GM20000 (cell line): ENCODE data around the gene CLSTN2.

Experiments
- DNase-seq: peaks from one replicate; pipeline ENCODE4 v3.0.0; 2012; ENCODE audit warnings: low spot score
- TF ChIP-seq, protein P1 (sequence below): IDR thresholded peaks from 2 replicates; pipeline ENCODE4 v1.5.1; 2012; ENCODE audit warnings: mild to moderate bottlenecking, control low read depth; ENCODE audit errors: extremely low read depth, missing control alignments

The CLSTN2 gene

DNA sequence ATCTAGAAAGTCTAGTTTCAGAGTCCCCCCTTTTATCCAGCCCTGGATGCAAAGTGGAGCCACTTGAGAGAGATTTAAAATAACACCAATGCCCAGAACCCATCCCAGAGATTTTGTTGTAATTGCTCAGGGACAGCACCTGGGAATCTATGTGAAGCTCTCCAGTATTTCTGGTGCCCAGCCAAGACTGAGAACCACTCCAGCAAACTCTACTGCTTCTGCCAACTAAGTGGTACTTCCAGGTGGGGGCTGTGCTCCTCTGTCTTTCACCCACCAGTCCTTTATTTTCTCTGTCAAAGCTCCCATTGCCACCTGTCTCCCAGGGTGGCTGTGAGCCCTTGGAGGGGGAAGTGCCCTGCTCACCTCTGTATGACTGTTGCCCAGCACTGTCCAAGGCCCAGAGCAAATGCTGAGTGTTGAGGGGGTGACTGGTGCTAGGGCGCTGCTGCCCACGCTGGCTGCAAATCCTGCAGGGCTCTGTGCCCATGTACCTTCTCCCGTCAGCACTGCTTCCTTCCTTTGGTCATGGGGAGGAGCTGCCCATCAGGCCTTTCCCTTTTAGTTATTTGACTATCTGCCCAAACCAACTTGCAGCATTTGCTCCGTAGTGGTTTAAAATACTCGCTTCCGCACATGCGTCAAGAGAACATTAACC lies 9.4 kb downstream of the CLSTN2 start:
- TF ChIP-seq, protein P1, sequence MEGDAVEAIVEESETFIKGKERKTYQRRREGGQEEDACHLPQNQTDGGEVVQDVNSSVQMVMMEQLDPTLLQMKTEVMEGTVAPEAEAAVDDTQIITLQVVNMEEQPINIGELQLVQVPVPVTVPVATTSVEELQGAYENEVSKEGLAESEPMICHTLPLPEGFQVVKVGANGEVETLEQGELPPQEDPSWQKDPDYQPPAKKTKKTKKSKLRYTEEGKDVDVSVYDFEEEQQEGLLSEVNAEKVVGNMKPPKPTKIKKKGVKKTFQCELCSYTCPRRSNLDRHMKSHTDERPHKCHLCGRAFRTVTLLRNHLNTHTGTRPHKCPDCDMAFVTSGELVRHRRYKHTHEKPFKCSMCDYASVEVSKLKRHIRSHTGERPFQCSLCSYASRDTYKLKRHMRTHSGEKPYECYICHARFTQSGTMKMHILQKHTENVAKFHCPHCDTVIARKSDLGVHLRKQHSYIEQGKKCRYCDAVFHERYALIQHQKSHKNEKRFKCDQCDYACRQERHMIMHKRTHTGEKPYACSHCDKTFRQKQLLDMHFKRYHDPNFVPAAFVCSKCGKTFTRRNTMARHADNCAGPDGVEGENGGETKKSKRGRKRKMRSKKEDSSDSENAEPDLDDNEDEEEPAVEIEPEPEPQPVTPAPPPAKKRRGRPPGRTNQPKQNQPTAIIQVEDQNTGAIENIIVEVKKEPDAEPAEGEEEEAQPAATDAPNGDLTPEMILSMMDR, result no peak
- DNase-seq, result no peak

DNA sequence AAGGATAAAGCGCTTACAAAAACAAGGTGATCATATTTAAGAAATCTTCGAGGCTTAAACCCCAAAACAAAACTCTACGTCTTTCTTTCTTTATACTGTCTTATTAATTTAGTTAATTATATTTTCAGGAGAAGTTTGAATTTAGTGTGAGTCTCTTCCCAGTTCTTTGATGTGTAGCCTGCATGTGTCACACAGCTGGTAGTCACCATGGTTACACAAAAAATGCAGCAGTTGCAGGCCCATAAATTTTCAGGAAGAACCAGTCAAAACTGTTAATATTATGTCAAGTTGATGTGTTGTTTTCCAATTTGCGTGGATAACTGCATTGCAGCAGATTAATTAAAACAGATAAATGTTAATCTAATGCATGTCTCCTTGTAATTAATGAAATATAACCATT lies 10.4 kb downstream of the CLSTN2 start:
- TF ChIP-seq, protein P1, result no peak
- no peak for DNase-seq

DNA sequence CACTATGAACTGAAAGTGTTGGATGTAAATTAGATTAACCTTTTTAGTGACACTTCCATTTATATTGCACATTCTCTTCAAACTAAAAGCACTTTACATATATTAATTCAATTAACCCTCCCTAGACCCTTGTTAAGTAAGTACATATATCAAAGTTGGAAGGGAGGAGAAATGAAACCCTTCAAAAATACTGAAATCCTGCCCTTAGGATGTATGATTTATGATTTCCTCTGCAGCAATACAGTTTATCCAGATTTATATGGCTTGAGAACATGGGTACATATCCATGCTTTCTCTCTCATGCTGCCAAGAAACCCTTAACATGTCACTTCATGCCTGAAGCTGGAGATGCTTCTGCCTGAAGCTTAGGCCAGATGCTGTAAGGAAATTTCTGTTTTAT lies 11.0 kb downstream of the CLSTN2 start:
- TF ChIP-seq, protein P1, result no peak

DNA sequence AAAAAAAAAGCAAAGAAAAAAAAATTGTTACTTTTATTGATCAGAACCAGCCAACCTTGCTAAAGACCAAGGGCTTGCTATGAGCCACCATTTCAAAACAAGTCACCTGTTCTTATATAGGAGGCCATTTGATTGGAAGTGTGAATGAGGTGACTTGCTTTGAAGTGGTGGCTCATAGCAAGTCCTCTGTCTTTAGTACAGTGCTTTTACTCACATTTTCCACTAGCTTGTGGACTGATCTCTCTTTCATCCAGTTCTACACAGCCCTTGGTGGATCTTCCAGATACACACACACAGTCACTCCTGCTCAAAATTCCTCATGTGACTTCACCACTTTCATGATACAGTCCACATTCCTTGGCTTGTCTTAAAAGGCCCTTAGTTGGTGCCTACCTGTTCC lies 13.5 kb downstream of the CLSTN2 start:
- no peak for DNase-seq
- TF ChIP-seq, protein P1, result no peak

More for the DNA sequence above, 11.0 kb downstream of the CLSTN2 start:
- no peak for DNase-seq

DNA sequence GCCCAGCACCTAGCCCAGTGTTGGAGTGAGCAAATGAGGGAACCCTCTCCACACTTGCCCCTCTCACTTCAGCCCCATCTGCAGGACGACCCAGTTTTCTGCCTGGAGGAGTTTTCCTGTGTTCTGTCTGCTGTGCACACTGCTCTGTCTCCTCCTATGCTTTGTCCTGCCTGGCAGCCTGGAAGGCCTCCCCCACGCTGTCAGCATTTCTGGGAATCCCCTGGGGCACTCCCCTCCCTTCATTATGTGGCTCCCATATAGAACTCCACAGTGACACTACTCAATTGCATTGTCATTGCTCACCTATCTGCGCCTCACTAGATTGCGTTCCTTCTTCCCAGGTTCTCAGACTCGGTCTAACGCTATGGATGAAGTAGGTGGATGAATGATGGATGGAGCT lies 13.9 kb downstream of the CLSTN2 start:
- DNase-seq, result no peak
- TF ChIP-seq, protein P1, result no peak

DNA sequence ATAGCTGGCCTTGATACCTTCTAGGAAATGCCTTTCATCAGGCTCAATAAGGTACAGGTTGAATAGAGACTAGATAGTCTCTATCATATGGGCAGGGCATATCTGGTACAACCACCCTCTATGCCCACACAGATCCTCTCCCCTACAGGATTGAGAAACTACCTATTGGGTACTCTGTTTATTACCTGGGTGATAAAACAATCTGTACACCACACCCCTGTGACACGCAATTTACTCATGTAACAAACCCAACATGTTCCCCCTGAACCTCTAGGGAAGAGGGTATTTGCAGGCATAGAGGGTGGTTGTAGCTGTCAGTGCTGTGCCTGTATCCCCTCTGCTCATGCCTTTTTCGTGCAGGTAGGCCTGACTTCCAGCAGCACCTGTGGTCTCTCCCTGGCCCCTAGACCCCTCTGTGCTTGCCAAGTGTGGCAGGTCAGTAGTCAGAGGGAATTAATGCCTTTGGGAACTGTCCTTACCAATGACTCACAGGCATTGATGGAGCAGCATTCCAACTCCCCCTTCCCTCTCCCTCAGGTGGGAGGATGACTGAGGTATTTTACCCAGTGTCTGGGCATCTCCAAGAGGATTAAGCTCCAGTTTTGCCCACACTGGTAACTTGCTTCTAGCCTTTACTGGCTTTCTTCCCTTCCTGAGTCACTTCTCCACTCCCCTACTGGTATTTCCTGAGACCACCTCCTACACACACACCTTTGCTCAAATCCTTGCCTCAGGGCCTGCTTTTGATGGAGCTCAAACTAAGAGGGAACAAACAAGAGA lies 18.3 kb downstream of the CLSTN2 start:
- TF ChIP-seq, protein P1, result no peak
- DNase-seq, result no peak

DNA sequence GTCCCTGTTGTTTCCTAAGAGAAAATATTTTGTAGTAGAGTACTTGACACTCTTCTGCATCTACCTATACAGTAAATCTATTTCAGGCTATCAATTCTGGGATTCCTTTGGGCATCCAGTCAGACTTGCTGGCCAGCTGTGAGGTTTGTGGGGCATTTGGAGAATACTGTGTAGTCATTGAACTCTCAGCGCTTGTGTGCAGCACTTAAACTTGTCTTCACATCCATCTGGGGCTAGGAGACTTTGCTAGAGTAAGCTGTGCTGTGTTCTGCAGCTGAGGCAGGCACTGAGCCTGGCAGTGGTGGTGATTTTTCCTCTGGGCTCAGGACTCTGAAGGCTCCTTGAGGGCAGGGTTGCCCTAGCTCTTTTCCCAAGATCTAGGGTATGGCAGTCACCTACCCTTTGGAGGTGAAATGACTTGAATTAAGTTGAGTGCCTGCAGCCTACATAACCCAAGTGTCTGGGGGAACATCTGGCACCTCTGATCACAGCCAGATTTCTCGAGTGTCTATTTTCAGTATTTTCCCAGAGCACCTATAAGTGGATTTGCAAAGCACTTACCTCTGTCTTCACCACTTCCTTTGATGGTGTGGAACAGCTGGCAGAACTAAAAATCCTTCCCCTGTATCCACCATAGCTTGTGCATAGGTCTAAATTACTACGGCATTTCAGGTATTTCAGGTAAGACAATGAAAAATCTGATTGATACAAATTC lies 19.3 kb downstream of the CLSTN2 start:
- TF ChIP-seq, protein P1, result no peak
- no peak for DNase-seq
